Ishikawa (cell line): ENCODE data around the gene MC1R.

ENCODE experiments used
- CEBPB ChIP-seq: IDR thresholded peaks from 2 replicates; pipeline ENCODE4 v1.6.1; 2012
- EGR1 ChIP-seq: IDR thresholded peaks from 2 replicates; pipeline ENCODE4 v1.6.1; 2012
- FOXM1 ChIP-seq: IDR thresholded peaks from 2 replicates; pipeline ENCODE4 v1.6.1; 2012; ENCODE audit warnings: low read depth, borderline replicate concordance
- NFIC ChIP-seq: IDR thresholded peaks from 2 replicates; pipeline ENCODE4 v1.6.1; 2012
- RAD21 ChIP-seq: IDR thresholded peaks from 2 replicates; pipeline ENCODE4 v1.6.1; 2012; ENCODE audit warnings: low read depth
- TAF1 ChIP-seq: IDR thresholded peaks from 2 replicates; pipeline ENCODE4 v1.6.1; 2012; ENCODE audit warnings: low read depth, mild to moderate bottlenecking
- TCF12 ChIP-seq: IDR thresholded peaks from 2 replicates; pipeline ENCODE4 v1.6.1; 2012; ENCODE audit warnings: low read depth
- TEAD4 ChIP-seq: IDR thresholded peaks from 2 replicates; pipeline ENCODE4 v1.6.1; 2012
- YY1 ChIP-seq: IDR thresholded peaks from 2 replicates; pipeline ENCODE4 v1.6.1; 2012; ENCODE audit warnings: low read depth
- ZBTB7A ChIP-seq: IDR thresholded peaks from 2 replicates; pipeline ENCODE4 v1.6.1; 2012; ENCODE audit warnings: low read depth
- TF ChIP-seq, protein P1 (sequence below): IDR thresholded peaks from 2 replicates; pipeline ENCODE4 v1.6.1; 2012
- TF ChIP-seq, protein P2 (sequence below): IDR thresholded peaks from 2 replicates; pipeline ENCODE4 v1.6.1; 2012
- TF ChIP-seq, protein P3 (sequence below): IDR thresholded peaks from 2 replicates; pipeline ENCODE4 v1.6.1; 2012; ENCODE audit warnings: low read depth, mild to moderate bottlenecking

DNA sequence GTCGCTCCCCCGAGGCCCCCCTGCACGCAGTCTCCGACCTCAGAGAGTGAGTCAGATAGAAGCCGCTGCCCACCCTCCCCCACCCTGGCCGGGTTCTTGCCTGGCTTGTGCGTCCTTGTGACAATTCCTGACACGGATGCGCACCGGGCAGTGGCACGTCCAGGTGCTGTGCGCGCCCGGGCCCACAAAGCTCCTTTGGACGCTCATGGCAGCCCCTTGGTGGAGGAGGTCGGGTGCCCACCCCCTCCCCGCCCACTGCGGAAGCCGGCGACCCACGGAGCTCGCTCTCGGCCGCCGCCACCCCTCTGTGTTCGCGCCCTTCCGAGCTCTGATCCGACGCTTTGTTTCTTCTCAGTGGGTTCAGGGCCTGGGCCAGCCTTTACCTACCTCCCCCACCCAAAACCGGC is 3.8 kb downstream of the MC1R start:
- peak; percentile 26; the same call in 1 of the 2 replicates for TF ChIP-seq TCF12
- TF ChIP-seq TAF1 = no peak; the same call in 1 of the 2 replicates
- TF ChIP-seq, protein P1, sequence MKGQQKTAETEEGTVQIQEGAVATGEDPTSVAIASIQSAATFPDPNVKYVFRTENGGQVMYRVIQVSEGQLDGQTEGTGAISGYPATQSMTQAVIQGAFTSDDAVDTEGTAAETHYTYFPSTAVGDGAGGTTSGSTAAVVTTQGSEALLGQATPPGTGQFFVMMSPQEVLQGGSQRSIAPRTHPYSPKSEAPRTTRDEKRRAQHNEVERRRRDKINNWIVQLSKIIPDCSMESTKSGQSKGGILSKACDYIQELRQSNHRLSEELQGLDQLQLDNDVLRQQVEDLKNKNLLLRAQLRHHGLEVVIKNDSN = no peak
- TF ChIP-seq FOXM1 = no peak
- no peak for TF ChIP-seq CEBPB
- TF ChIP-seq YY1 = no peak
- TF ChIP-seq, protein P2, sequence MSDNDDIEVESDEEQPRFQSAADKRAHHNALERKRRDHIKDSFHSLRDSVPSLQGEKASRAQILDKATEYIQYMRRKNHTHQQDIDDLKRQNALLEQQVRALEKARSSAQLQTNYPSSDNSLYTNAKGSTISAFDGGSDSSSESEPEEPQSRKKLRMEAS = no peak
- TF ChIP-seq, protein P3, sequence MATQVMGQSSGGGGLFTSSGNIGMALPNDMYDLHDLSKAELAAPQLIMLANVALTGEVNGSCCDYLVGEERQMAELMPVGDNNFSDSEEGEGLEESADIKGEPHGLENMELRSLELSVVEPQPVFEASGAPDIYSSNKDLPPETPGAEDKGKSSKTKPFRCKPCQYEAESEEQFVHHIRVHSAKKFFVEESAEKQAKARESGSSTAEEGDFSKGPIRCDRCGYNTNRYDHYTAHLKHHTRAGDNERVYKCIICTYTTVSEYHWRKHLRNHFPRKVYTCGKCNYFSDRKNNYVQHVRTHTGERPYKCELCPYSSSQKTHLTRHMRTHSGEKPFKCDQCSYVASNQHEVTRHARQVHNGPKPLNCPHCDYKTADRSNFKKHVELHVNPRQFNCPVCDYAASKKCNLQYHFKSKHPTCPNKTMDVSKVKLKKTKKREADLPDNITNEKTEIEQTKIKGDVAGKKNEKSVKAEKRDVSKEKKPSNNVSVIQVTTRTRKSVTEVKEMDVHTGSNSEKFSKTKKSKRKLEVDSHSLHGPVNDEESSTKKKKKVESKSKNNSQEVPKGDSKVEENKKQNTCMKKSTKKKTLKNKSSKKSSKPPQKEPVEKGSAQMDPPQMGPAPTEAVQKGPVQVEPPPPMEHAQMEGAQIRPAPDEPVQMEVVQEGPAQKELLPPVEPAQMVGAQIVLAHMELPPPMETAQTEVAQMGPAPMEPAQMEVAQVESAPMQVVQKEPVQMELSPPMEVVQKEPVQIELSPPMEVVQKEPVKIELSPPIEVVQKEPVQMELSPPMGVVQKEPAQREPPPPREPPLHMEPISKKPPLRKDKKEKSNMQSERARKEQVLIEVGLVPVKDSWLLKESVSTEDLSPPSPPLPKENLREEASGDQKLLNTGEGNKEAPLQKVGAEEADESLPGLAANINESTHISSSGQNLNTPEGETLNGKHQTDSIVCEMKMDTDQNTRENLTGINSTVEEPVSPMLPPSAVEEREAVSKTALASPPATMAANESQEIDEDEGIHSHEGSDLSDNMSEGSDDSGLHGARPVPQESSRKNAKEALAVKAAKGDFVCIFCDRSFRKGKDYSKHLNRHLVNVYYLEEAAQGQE = no peak
- no peak for TF ChIP-seq EGR1
- TF ChIP-seq RAD21 = no peak
- TF ChIP-seq TEAD4 = no peak
- no peak for TF ChIP-seq NFIC
- no peak for TF ChIP-seq ZBTB7A
